ENCODE measurements around the gene PRDX2.
"Not testable (repeated sequence)": the region's sequence is repeated elsewhere in the genome, so short reads cannot be mapped to it uniquely, and the experiment has no call there.

The PRDX2 gene

DNA sequence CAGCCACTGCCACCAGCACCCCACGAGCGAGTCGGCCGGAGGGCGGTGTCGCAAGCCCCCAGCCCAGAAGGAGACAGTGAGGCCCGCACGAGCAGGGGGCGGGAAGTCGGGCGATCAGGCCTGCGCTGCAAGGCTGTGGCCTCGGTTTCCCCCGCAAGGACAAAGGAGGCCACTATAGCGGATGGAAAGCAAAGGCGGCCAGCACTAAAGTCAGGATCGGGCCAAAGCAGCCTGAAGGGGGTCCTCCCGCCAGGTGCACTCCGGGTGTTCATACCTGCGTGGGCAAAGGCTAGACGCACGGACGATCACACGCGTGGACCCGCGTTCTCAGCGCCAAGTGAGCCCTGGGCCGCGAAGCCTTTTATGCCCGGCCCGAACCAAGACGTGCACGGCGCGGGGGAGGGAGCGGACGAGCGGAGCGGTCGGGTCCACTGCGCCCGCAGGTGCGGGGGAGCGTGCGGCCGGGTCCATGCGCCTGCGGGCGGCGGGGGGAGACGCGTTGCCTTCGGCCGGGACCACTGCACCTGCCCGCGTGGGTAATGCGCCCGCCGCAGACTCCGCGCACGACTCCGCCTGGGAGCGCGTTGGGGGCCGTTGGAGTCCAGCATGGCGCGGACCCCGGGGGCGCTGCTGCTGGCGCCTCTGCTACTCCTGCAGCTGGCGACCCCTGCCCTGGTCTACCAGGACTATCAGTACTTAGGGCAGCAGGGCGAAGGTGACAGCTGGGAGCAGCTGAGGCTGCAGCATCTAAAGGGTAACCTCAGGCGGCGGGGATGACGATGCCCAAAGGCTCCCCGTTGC lies at the start of gene PRDX2, which contains the start of gene THSD8:
Gene PRDX2, minus strand, starts transcription at position 335 of the 801 bp plus-strand sequence. CDS start 539 bp downstream, outside the sequence.
Gene THSD8, plus strand, starts transcription at position 604 of the 801 bp plus-strand sequence. Its CDS starts 3 bp downstream, at position 607.
- DNase-seq, result no peak

DNA sequence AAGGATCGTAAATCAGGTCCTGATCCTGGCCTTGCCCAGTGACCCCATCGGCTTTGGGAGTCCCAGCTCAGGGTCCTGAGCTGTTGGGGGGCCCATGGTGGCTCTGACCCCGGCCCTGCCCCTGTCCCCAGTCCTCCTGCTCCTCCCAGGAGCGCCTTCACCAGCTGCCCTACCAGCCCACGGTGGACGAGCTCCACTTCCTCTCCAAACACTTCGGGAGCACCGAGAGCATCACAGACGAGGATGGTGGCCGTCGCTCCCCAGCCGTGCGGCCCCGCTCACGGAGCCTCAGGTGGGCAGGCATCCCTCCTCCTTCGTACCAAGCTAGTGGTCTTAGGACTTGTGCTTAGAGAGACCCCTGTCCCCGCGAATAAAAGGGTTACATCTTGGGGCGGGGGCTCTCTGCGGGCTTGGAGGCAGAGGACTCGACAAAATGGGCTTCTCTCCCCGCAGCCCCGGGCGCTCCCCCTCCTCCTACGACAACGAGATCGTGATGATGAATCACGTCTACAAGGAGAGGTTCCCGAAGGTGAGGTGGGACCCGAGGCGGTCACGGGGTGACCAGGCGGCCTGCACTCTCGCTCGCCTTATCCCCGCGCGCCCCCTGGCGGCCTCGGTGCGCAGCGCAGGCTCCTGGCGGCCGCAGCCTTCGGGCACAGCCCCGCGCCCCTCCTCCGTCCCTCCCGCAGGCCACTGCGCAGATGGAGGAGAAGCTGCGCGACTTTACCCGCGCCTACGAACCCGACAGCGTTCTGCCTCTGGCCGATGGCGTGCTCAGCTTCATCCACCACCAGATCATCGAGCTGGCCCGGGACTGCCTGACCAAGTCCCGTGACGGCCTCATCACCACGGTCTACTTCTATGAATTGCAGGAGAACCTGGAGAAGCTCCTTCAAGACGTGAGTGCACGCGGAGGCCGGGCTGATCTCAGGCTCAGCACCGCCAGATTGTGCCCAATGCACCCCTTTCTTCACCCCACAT lies 45.8 kb upstream of the PRDX2 start:
- DNase-seq, result no peak

DNA sequence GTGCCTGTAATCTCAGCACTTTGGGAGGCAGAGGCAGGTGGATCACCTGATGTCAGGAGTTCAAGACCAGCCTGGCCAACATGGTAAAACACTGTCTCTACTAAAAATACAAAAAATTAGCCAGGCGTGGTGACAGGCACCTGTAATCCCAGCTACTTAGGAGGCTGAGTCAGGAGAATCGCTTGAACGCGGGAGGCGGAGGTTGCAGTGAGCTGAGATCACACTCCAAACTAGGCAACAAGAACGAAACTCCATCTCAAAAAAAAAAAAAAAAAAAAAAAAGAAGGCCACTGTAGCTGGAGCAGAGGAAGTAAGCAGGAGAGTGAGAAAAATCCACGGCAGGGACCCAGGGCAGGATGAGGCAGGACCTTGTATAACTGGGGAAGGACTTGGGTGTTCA lies 45.0 kb upstream of the PRDX2 start:
- DNase-seq, result not testable (repeated sequence)

DNA sequence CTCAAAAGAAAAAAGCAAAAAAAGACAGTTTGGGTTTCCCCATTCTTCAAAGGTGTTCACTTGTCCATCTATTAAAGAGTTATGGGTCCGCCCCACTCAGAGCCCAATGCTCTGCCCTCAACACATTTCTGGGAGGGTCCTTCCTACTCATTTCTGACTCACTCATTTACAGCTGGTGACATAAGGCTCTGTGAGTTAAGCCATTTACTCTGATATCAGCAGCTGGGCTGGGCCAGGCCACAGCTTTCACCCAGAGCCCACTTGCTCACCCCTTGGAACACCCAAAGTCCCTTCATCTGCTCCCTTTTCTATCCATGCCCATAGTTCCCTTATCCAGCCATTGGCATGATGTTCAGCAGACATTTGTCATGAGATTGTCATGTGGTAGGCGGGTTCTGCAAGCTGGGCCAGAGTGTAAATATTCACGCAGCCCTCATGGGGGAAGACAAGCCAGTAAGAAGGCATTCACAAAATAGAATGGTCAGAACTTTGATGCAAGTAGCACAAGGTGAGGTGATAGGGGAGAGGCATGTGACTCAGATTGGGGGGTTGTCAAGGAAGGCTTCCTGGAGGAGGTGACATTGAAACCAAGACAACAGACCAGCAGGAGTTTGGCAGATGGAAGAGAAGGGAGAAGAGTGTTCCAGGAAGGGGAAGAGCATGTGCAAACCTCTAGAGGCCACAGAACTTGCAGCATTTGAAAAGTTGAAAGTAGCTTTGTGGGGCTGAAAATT lies 42.6 kb upstream of the PRDX2 start:
- DNase-seq, result no peak

DNA sequence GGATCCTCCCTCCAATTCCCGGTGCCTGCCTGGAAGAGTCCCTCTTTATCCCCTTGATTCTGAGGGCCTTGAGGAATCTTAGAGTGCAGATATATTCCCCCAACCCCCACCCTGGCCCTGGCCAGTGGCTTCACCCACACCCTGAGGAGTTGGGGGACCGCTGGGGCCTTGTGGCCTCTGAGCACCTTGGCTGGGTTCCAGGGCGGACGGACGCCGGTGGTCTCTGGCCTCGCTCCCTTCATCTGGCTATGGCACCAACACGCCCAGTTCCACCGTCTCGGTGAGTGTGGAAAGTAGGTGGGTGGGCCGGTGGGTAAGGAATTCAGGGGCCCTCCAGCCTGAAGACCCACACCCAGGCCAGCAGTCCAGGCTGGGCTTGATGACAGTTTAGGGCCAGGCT lies 41.7 kb upstream of the PRDX2 start:
- DNase-seq, result no peak

DNA sequence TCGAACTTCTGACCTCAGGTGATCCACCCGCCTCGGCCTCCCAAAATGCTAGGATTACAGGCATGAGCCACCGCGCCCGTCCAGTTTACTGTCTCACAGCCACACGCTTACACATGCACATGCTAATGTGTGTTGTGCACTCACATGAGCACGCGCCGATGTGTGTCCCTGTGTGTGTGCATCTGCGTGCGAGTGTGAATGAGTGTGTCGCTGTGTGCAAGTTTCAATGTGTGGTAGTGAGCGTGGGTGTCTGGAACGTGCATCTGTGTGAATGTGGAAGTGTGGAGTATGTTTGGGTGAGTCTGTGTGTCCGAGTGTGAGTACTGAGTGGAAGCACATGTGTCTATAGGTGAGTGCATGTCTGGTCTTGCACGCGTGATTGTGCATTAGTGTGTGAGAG lies 40.9 kb upstream of the PRDX2 start:
- no peak for DNase-seq

DNA sequence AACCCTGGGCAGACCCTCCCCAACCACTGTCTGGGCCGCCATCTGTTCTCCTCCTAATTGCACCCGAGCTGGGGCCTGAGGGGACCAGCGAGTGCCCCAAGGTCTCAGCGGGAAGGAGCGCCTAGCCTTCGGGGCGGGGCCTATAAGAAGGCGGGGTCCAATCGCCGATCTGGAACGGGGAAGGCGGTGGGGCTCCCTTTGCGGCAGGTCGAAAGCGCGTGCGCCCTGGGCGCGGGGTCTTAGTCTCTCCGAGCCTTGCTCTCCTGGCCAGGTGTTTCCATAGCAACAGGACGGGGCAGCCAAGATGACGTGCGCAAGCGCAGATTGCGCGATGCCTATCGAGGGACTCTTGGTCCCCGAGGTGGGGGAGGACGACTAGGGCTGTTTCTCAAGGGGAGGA lies 39.5 kb upstream of the PRDX2 start:
- no peak for DNase-seq

DNA sequence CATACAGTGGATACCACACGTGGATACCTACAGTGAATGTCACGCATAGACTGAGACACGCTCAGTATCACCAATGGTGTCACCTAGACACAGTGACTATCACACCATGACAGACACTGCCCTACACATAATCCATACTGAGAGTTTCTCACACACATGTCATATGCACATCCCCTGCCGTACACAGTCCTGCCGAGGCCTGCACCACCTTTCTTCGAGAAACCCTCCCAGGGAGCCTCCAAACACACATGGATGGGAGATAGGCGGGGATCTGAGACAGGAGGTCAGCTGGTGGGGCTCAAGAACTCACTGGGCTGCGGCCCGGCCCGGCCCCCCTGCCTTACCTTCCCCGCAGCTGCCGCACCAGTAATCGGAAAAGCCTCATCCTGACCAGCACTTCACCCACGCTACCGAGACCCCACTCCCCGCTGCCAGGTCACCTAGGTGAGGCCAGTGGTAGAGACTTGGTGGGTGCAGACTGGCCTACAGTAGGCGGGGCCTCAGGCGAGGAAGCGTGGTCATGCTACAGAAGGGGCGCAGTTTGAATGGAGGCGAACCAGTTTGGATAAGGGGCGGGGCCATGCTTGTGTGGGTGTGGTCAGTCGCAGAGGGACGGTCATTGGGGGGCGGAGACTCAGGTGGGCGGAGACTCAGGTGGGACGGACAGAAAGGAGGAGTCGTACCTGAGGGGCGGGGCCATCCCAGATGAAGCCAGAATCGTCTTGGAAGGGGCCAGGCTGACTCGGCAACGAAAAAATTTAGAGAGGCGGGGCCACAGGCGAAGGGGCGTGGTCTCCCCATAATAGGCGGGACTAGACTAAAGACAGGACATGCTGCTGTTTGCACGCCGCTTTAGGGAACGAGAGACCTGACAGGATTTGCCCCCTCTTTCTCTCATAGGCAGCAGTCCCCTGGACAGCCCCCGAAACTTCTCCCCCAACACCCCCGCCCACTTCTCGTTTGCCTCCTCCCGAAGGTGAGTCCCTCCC lies 38.8 kb upstream of the PRDX2 start:
- DNase-seq, result no peak

DNA sequence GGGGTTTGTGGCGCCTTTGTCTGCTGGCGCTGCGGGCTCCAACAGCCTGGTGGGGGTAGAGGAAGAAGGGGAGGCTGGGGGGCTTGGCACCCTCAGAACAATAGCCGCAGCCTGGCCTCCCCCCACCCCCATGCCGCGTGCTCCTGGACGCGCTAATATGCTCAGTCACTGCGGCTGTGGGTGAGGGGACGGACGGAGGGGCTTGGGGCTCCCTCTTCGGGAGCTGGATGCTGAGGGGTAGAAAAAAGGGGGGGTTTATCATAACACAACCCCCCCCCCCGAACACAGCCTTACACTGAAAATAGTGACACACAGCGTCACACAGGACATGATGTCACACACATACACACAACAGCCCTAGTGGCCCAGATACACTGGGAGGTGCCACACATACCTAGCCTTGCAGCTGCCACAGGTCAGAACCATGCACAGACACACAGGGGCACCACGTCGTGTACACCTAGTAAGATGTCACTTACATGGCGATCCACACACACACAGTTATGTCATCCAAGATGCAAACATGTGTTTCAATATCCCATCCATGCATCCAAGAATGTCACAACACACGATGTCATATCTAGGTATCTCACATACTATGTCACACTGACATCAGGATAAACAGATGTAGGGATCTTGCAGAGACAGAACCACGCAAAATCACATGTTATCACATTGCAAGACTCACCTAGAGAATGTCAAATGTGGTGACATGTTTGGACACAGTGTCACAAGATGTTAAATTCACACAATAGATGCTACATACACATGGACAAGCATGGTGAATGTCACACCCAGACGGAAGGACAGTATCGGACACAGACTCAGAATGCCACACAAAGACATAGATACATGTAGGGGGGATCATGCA lies 37.5 kb upstream of the PRDX2 start:
- DNase-seq, result no peak

DNA sequence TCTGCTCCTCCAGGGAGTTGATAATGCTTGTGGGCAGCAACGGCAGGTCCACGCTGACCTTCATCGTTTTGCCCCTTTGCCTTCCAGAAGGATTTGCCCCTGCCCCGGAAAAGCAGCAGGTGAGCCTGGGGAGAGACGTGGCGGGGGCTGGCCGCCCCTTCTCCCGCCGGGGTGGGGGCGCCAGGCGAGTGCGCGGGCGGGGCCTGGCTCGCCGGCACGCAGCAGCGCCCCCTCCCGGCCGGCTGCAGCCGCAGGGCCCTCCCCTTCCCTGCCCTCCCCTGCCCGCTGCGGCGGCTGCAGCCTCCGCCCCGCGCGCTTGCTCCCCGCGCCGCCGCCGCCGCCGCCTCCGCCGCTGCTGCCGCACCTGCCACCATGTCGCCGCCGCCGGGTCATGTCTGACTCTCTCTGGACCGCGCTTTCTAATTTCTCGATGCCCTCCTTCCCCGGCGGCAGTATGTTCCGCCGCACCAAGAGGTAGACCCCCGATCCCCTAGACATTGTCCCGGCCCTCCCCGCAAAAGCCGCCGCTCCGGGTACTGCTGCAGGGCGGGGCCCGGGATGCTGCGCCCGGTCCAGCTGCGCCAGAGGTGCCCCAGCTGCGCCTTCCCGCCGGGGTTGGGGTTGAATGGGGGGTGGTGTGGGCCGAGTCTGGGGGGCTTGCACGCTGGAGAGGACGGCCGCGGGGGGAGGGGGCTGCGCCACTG lies 36.7 kb upstream of the PRDX2 start, which contains the start of gene MAST1:
Gene MAST1, plus strand, starts transcription at position 334 of the 704 bp plus-strand sequence. Its CDS starts 58 bp downstream, at position 392.
- no peak for DNase-seq

DNA sequence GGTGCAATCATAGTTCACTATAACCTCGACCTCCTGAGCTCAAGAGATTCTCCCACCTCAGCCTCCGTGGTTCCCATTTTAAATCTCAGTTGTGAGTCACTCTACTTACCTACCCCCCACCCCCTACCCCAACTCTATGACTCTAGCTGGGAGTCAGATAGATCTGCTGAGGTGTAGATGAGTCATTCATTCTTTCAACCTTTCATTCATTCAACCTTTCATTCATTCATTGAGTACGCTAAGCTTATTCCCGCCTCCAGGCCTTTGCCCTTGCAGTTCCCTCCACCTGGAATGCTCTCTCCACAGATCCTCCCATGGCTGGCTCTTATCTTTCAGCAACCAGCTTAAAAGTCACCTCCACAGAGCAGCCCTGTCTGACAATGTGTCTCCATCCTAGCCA lies 35.6 kb upstream of the PRDX2 start:
- no peak for DNase-seq

DNA sequence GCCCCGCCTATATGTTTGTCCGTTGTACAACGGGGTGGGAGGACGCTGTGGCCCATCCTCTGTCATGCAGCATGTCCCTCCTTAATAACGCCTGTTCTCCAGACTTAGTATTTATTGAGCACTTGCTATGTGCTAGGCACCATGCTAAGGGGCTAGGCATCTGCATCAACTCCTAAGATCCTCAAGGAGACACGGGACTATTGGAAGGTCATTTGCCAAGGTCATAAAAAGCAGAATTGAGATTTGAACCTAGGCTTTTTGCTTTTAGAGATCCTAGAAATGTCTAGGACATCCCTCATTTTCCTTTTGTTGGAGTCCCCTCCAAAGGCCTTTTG lies 34.9 kb upstream of the PRDX2 start:
- no peak for DNase-seq

DNA sequence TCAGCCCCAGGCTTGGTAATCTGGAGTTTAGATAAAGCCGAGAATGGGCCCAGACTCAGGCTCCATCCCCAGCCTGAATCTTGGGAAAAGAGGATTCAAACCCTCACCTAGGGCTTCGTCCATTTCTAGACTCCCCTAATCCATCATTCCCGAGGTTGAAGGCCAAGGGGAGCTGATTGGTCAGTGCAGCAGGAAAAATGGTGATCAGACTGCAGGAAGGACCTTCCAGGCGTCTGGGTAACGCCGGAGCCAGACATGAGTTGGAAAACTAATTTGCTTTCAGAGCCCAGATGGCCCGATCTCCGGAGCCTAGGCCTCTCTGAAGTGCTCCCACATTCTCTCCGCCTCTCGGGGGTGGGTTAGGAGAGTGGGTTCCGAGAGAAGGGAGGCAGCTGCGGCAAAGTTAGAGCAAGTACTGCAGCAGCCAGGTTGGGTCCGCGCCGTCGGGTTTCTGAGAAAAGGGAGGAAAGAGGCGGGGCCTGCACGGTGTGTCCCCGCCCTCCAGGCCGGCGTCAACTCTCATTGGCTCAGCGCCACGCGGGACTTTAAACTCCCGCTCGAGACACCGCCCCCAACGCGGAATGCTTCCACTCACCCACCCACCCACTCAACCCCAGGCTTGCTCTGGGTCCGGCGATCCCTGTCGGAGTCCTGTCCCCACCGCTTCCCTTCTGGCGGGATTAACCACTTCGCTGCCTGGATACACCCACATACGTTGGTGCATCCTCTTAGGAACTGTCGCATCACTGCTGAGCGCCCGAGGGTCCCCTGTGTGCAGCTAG lies 33.6 kb upstream of the PRDX2 start:
- no peak for DNase-seq

DNA sequence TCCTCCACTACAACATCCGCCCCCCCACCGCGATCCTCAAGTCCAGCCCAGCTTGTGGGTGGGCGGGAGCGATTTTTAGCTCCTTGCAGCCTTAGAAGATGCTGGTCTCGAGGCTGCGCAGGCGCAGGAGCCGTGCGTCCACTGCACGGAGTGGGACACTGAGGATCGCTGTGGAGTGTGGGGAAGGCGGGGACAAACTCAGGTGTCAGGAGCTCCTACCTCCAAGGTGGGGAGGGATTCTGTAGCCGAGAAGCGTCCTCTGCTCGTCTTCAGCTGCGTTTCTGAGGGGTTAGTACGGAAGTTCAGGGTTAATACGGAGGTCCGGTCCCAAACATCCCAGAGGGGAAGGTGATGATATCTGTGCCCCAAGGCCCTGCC lies 33.0 kb upstream of the PRDX2 start, which contains the start of gene RTBDN:
Gene RTBDN, minus strand, starts transcription at position 14 of the 378 bp plus-strand sequence. CDS start 4,600 bp downstream, outside the sequence.
- no peak for DNase-seq

DNA sequence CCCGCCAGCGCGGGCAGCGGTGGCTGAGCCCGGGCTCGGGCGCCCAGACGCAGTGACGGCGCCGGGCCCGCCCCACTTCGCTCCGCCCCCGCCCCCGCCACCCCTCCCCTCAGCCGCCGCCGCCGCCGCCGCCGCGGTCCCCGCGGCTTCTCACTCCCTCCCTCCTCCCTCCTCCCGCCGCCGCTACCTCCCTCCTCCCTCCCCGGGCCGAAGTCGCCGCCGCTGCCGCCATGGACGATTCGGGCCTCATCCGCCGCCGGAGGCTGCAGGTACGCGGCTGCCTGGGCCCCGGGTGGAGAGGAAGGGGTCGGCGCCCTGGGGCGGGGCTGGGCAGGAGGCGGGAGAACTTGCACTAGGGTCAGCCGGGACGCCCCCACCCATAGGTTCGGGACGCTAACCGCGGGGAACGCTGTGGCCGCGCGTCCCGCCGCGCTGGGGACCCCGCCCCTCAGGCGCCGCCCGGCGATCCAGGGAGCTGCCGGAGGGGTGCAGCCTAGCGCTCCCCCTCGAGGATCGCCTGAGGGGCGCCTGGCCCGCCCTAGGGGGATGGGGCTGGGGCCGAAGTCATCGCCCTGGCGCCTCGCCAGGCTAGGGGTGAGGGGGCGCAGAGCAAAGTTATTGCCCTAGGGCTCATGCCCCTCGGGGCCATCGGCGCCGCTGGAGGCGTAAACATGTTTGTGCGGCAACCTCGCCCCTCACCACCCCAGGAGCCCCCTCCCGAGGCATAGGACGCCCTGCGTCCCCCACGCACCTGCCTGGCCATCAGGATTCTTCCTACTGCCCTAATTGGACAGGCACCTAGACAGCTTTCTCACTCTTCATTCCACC lies 32.4 kb upstream of the PRDX2 start:
- DNase-seq, result no peak

DNA sequence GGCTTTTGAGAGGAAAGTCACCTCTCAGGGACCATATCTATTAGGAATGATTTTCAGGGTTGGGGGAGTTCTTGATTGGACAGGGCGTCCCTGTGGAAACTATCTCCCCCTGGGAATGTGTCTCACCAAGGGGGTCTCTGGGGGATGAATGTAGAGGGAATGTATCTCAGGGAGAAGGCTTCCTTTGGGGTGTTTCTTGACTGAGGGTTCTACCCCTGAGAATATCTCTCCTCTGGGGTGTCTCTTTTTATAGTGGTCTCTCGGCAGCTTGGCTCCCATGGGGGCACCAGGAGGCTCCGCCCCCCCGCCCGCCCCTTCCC lies 31.8 kb upstream of the PRDX2 start:
- DNase-seq, result no peak

DNA sequence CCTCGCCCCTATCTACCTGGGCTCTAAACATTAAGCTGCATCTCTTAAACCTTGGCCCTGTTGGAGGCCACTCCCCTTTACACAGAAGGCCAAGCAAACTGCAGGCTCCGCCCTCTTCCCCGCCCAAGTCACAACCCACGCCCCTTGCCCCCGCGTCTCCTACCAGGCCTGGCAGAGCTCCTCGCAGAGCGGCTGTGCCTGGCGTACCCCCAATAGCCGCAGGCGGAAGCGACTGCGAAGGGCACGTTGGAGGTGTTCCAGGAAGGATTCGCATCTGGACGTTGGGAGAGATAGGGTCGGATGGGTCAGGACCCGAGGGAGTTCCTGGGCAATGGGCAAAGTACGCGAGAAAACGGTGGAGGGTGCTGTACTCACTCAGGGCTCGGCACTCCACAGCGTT lies 26.9 kb upstream of the PRDX2 start:
- DNase-seq, result no peak

Data from NCI-H2081 treated with DMSO at 0.1 percent for 48 hours (cell line).